GM20000 (cell line): ENCODE data around the gene CNPY1.

ENCODE experiments used
- DNase-seq: peaks from one replicate; pipeline ENCODE4 v3.0.0; 2012; ENCODE audit warnings: low spot score
- TF ChIP-seq, protein P1 (sequence below): IDR thresholded peaks from 2 replicates; pipeline ENCODE4 v1.5.1; 2012; ENCODE audit warnings: mild to moderate bottlenecking, control low read depth; ENCODE audit errors: extremely low read depth, missing control alignments

CNPY1 gene

GRCh38 chr7:155513543-155514285 is 32.6 kb downstream of the CNPY1 start:
- TF ChIP-seq, protein P1, sequence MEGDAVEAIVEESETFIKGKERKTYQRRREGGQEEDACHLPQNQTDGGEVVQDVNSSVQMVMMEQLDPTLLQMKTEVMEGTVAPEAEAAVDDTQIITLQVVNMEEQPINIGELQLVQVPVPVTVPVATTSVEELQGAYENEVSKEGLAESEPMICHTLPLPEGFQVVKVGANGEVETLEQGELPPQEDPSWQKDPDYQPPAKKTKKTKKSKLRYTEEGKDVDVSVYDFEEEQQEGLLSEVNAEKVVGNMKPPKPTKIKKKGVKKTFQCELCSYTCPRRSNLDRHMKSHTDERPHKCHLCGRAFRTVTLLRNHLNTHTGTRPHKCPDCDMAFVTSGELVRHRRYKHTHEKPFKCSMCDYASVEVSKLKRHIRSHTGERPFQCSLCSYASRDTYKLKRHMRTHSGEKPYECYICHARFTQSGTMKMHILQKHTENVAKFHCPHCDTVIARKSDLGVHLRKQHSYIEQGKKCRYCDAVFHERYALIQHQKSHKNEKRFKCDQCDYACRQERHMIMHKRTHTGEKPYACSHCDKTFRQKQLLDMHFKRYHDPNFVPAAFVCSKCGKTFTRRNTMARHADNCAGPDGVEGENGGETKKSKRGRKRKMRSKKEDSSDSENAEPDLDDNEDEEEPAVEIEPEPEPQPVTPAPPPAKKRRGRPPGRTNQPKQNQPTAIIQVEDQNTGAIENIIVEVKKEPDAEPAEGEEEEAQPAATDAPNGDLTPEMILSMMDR, result no peak
- DNase-seq, result no peak

GRCh38 chr7:155512246-155512887 is 34.0 kb downstream of the CNPY1 start:
- no peak for DNase-seq
- TF ChIP-seq, protein P1, result no peak

DNA sequence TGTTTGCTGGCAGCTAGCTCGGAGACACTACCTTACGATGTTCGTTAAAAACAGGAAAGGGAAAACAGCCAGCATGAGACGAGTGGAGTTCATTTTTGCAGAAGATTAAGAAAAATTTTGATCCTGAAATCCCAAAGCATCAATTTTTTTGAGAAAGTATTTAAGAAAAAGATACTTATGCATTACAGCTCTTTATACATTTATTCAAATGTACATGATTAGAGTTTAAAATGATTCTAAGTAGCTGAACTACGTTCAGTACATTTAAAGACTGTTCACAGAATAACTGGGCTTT is 34.7 kb downstream of the CNPY1 start:
- DNase-seq, result no peak
- TF ChIP-seq, protein P1, result no peak

DNA sequence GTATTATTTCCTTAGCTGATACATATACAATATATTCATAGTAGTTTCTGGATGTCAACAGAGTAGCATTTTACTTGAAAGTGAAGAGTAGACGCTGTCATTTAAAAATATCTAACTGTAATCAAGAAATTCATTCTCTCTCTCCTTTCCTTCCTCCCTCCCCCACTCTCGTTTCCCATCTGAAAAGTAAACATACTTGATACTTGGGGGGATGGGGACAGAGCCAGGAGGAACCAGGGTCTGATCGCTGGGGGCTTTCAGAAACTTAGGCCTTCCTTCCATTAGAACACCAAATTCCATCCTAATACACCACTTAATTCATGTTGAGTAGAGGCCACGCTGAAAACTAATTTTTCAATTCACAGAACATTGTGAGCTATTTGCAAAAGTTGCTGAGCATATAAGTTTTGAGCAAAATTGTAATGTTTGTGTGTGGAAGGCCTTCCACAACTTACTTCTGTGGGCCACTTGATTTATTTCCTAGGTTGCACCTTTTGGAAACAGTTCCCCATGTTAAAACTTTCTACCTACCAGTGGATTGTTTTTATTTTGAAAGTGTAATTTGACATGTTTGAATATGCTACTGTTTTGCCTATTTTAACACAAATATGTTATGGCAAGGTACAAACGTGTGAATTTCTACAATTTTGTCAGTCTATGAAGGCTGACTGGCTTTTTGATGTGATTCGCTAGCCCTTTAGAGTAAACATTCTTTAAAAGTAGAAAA is 35.2 kb downstream of the CNPY1 start:
- DNase-seq, result no peak
- TF ChIP-seq, protein P1, result no peak

DNA sequence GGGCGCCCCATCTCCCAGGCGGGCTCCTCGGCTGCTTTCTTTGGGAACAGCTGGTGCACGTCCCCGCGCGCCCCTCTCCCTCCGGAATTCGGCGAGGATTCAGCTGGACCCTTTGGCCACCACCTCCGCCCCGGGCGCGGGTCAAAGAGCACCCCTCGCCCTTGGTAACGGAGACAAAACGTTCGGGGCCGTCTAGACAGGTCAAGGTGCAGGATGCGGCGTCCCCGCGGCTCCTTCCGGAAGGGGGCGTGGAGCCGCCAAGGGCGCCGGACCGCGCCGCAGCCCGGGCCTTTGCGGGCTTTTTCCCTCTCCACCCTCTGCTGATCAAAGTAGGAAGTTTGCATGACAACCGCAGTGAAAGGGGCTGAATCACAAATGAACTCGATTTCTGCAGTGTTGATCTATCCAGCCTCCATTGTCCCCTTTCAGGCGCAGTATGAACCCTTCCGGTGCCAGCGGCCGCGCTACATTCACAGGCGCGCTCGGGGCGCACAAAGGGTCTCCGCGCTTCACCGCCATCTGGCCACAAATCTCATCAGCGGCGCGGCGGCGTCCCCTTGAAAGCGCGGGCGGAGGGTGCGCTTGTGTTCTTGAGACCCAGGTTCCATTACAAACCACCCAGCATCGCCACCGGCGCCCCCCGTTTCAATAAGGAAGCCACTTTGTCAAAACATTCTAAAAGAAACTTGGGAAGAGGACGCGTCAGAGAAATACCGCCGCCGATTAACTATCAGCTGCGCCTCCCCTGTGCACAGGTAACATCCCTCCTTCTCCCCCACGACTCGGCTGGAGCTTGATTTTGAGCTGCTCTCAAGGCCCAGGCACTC is 36.4 kb downstream of the CNPY1 start:
- TF ChIP-seq, protein P1, result no peak
- DNase-seq, result no peak

- TF ChIP-seq, protein P1, result no peak
- no peak for DNase-seq
Measured at GRCh38 chr7:155509359-155509724, 37.0 kb downstream of the CNPY1 start.
